Ascending aorta (tissue), 2 donors: Measurements from ENCODE around the gene CERK. TPM values are rescaled to one million over a fixed set of nuclear protein-coding genes. Genes with fewer than 3 reads are reported as not detected.
A peak's percentile ranks its signal among the peaks of the same experiment; 100 is the strongest.

Source experiments
- DNase-seq, 2 donors: peaks; one replicate each; pipeline ENCODE4 v3.0.0-alpha.2; 2019; ENCODE audit warnings: low spot score in 2 of 2
- H3K27ac ChIP-seq, 2 donors: fragments of 200-600 bp; sonication (generic); one replicate each; pipeline ENCODE4 v1.5.1; 2016 to 2017; ENCODE audit warnings: mild to moderate bottlenecking in 1 of 2
- H3K27me3 ChIP-seq: fragments of 200-600 bp; sonication (generic); one replicate; pipeline ENCODE4 v1.5.1; 2017
- H3K36me3 ChIP-seq, 2 donors: fragments of 200-600 bp; sonication (generic); one replicate each; pipeline ENCODE4 v1.5.1; 2016
- H3K4me1 ChIP-seq, 2 donors: fragments of 200-600 bp; sonication (generic); one replicate each; pipeline ENCODE4 v1.5.1; 2016 to 2017; ENCODE audit warnings: mild to moderate bottlenecking in 1 of 2
- H3K4me3 ChIP-seq, 2 donors: fragments of 200-600 bp; sonication (generic); one replicate each; pipeline ENCODE4 v1.5.1; 2016 to 2017; ENCODE audit warnings: mild to moderate bottlenecking in 1 of 2
- H3K9me3 ChIP-seq, 2 donors: fragments of 200-600 bp; sonication (generic); one replicate each; pipeline ENCODE4 v1.5.1; 2016
- CTCF ChIP-seq, 3 experiments: fragments of 200-600 bp in 2 of 3; fragments of 450-650 bp in 1 of 3; sonication (generic) in 2 of 3; IDR thresholded peaks; one replicate each; pipeline ENCODE4 v1.5.1; 2016 to 2019; ENCODE audit warnings: antibody characterized with exemption in 3 of 3, mild to moderate bottlenecking in 1 of 3, moderate library complexity in 1 of 3
- intact Hi-C: fragments of 100-400 bp; cut with DNase I; formaldehyde crosslinking; loops from one replicate; pipeline ENCODE4 v1.15.1; 2023
- total RNA-seq: library from RNA; depleted of rRNA; stranded (reverse); fragments of >200 nt; gene quantifications from one replicate; pipeline ENCODE4 v1.1.0, GENCODE V29; 2016

CERK gene
- total RNA-seq, 1 donor from 2014 or later = 27.5 TPM

- H3K9me3 ChIP-seq = no peaks in the 10 kb centered on the region
Observed at GRCh38 chr22:46721501-46722085, 16.5 kb downstream of the CERK start.

GRCh38 chr22:46719921-46720320, 18.1 kb downstream of the CERK start:
- peaks cover 36 to 40% of the 10 kb centered on the region in 2 donors for H3K36me3 ChIP-seq
- intact Hi-C loops = no loop called here
- TF ChIP-seq CTCF (IDR thresholded peaks at IDR 0.05) = no peak
- no peak overlapping the region for H3K27ac ChIP-seq
- H3K4me3 ChIP-seq = no peak overlapping the region
- DNase-seq = no peak
- H3K9me3 ChIP-seq = no peaks in the 10 kb centered on the region
- no peaks in the 10 kb centered on the region for H3K27me3 ChIP-seq
- H3K4me1 ChIP-seq = no peaks in the 10 kb centered on the region

More at GRCh38 chr22:46721501-46722085, 16.5 kb downstream of the CERK start:
- H3K27me3 ChIP-seq = no peaks in the 10 kb centered on the region
- DNase-seq = no peak
- no peak for TF ChIP-seq CTCF (IDR thresholded peaks at IDR 0.05)
- intact Hi-C loops = no loop called here
- no peak overlapping the region for H3K27ac ChIP-seq
- peaks cover 33 to 40% of the 10 kb centered on the region in 2 donors for H3K36me3 ChIP-seq
- no peaks in the 10 kb centered on the region for H3K4me1 ChIP-seq
- no peak overlapping the region for H3K4me3 ChIP-seq

GRCh38 chr22:46714550-46714949, 23.5 kb downstream of the CERK start:
- H3K27ac ChIP-seq = peak overlapping the region in 1 of 2 donors; percentile 36
- intact Hi-C loops = no loop called here

GRCh38 chr22:46712288-46712687, 25.8 kb downstream of the CERK start:
- H3K36me3 ChIP-seq = peaks cover 50 to 63% of the 10 kb centered on the region in 2 donors
- intact Hi-C loops = no loop called here
- no peak overlapping the region for H3K4me3 ChIP-seq
- no peaks in the 10 kb centered on the region for H3K27me3 ChIP-seq
- no peak for DNase-seq
- H3K9me3 ChIP-seq = no peaks in the 10 kb centered on the region
- TF ChIP-seq CTCF (IDR thresholded peaks at IDR 0.05) = no peak
- H3K27ac ChIP-seq = no peak overlapping the region
- peaks cover 0 to 4% of the 10 kb centered on the region in 2 donors for H3K4me1 ChIP-seq

More at GRCh38 chr22:46714550-46714949, 23.5 kb downstream of the CERK start:
- Histone ChIP-seq H3K9me3 (no peaks in the 10 kb centered on the region), H3K36me3 (peaks cover 46 to 61% of the 10 kb centered on the region in 2 donors), H3K27me3 (no peaks in the 10 kb centered on the region), H3K4me1 (peaks cover 0 to 4% of the 10 kb centered on the region in 2 donors), H3K4me3 (no peak overlapping the region)
- no peak for DNase-seq
- no peak for TF ChIP-seq CTCF (IDR thresholded peaks at IDR 0.05)

GRCh38 chr22:46710806-46711205, 27.2 kb downstream of the CERK start:
- Histone ChIP-seq H3K27me3 (no peaks in the 10 kb centered on the region), H3K4me1 (peaks cover 0 to 4% of the 10 kb centered on the region in 2 donors), H3K4me3 (no peak overlapping the region), H3K27ac (no peak overlapping the region), H3K36me3 (peaks cover 58 to 61% of the 10 kb centered on the region in 2 donors), H3K9me3 (no peaks in the 10 kb centered on the region)
- no peak for DNase-seq
- intact Hi-C loops = no loop called here
- no peak for TF ChIP-seq CTCF (IDR thresholded peaks at IDR 0.05)
